ENCODE measurements around the gene IL1RAPL1. TPM values are rescaled to one million over a fixed set of nuclear protein-coding genes. Genes with fewer than 3 reads are reported as not detected.

Gene IL1RAPL1
- polyA plus RNA-seq, 1 donor, result 0.34 TPM

DNA sequence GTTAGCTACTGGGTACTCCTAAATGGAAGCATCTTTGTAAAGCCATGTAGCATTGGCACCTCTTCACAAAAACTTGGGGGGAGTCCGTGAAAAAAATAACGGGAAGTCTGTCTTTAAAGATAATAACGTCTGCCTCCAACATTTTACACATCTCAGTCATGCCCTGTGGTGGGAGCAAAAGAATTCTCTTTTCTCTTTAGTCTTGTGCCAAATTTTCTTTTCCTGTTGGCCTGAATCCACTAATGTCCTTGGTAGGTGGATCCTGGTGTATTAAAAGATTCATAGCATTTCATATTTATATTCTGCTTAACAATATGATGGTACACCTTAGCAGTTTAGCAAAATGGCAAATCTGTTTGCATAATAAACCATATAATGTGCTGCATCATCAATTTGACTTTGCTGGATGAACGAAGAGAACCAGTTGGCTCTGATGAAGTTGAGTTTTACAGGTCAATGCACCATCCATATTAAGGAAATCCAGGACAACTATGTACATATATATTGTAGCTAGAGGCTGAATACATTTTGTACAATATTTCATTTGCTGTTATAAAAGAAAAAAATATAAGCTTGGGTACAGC lies 881.8 kb downstream of the IL1RAPL1 start:
- Histone ChIP-seq H3K27ac (ENCODE audit: low read length) (no peak overlapping the region), H3K27me3 (ENCODE audit: control insufficient read depth, insufficient read depth, low read length) (no peaks in the 10 kb centered on the region), H3K4me1 (ENCODE audit: control insufficient read depth, insufficient read depth, low read length) (no peaks in the 10 kb centered on the region), H3K9me3 (ENCODE audit: control insufficient read depth, low read depth, low read length) (no peaks in the 10 kb centered on the region), H3K36me3 (ENCODE audit: control insufficient read depth, insufficient read depth, low read length) (no peaks in the 10 kb centered on the region), H3K4me3 (ENCODE audit: low read length) (no peak overlapping the region)
- no CpG with 5 or more reads among the region's 4 CpGs for WGBS (ENCODE audit: insufficient coverage, low lambda C conversion rate)
- DNase-seq, result no peak

DNA sequence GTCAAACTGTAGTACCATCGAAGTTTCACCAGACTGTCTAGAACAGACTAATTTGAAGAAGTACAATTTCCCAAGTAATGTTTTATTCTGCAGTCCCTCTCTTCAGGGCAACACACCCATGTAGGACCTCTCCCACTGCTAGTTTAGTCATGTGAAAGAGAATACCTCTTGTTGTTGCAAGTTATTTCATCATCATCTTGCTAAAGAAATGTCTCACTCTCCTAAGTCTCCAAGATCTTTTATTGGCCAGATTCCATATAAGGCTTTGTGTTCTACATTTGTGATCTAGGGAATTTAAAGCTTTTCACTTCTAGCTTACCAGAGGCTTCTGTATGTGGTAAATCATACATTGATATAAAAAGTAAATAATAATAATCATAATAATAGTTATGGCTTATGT lies 882.8 kb downstream of the IL1RAPL1 start:
- H3K9me3 ChIP-seq (ENCODE audit: control insufficient read depth, low read depth, low read length), result no peaks in the 10 kb centered on the region
- no peaks in the 10 kb centered on the region for H3K36me3 ChIP-seq (ENCODE audit: control insufficient read depth, insufficient read depth, low read length)
- H3K4me3 ChIP-seq (ENCODE audit: low read length), result no peak overlapping the region
- H3K4me1 ChIP-seq (ENCODE audit: control insufficient read depth, insufficient read depth, low read length), result no peaks in the 10 kb centered on the region
- no peak for DNase-seq
- WGBS (ENCODE audit: insufficient coverage, low lambda C conversion rate), result no CpG with 5 or more reads among the region's 1 CpG
- H3K27me3 ChIP-seq (ENCODE audit: control insufficient read depth, insufficient read depth, low read length), result no peaks in the 10 kb centered on the region
- H3K27ac ChIP-seq (ENCODE audit: low read length), result no peak overlapping the region

- no peak for DNase-seq
- Histone ChIP-seq H3K27ac (ENCODE audit: low read length) (no peak overlapping the region), H3K36me3 (ENCODE audit: control insufficient read depth, insufficient read depth, low read length) (no peaks in the 10 kb centered on the region), H3K4me1 (ENCODE audit: control insufficient read depth, insufficient read depth, low read length) (no peaks in the 10 kb centered on the region), H3K9me3 (ENCODE audit: control insufficient read depth, low read depth, low read length) (no peaks in the 10 kb centered on the region), H3K27me3 (ENCODE audit: control insufficient read depth, insufficient read depth, low read length) (no peaks in the 10 kb centered on the region), H3K4me3 (ENCODE audit: low read length) (no peak overlapping the region)
These were observed 884.6 kb downstream of the IL1RAPL1 start for GRCh38 chrX:29471829-29472228.

GRCh38 chrX:29477878-29478277 lies 890.6 kb downstream of the IL1RAPL1 start:
- H3K4me1 ChIP-seq (ENCODE audit: control insufficient read depth, insufficient read depth, low read length), result no peaks in the 10 kb centered on the region
- DNase-seq, result no peak
- WGBS (ENCODE audit: insufficient coverage, low lambda C conversion rate), result no CpG with 5 or more reads among the region's 1 CpG

DNA sequence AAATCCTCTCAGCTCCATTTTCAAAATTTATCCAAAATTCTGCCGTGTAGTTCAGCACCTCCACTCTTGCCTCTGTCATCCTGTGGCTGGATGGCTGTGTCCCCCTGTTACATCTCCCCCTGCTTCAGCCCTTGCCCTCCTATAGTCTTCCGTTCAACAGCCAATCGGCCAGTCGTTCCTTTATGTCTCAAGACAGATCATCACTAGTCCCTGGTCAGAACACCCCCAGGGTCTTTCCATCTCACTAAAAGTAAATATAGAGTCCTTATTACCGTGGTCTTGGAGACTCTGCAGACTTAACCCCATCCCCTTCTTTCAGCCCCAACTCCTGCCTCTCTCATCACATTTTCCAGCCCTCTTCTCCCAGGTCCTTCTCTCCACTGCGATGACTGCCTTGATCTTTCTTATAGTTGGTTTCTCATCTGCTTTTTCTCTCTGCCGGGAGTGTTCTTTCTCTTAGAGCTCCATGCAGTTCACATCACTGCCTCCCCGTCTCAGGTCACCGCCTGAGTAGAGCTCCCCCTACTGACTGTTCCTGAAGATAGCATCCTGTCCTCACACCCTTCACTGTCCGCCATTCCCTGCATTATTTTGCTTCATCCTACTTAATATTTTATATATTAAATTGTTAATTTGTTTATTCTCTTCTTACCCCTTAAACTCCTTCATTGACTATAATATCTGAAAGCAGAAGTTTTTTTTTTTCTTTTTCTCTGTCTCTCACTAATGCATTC lies 891.3 kb downstream of the IL1RAPL1 start:
- DNase-seq, result peak in 1 of 2 donors; percentile 9
- no peak overlapping the region for H3K4me3 ChIP-seq (ENCODE audit: low read length)
- no peaks in the 10 kb centered on the region for H3K4me1 ChIP-seq (ENCODE audit: control insufficient read depth, insufficient read depth, low read length)
- H3K9me3 ChIP-seq (ENCODE audit: control insufficient read depth, low read depth, low read length), result no peaks in the 10 kb centered on the region
- no peaks in the 10 kb centered on the region for H3K36me3 ChIP-seq (ENCODE audit: control insufficient read depth, insufficient read depth, low read length)
- H3K27ac ChIP-seq (ENCODE audit: low read length), result no peak overlapping the region
- WGBS (ENCODE audit: insufficient coverage, low lambda C conversion rate), result 17% methylated on average over 1 of the region's 10 CpGs
- no peaks in the 10 kb centered on the region for H3K27me3 ChIP-seq (ENCODE audit: control insufficient read depth, insufficient read depth, low read length)

More at GRCh38 chrX:29477878-29478277, 890.6 kb downstream of the IL1RAPL1 start:
- H3K27ac ChIP-seq (ENCODE audit: low read length), result no peak overlapping the region
- H3K27me3 ChIP-seq (ENCODE audit: control insufficient read depth, insufficient read depth, low read length), result no peaks in the 10 kb centered on the region
- no peaks in the 10 kb centered on the region for H3K36me3 ChIP-seq (ENCODE audit: control insufficient read depth, insufficient read depth, low read length)
- H3K4me3 ChIP-seq (ENCODE audit: low read length), result no peak overlapping the region
- H3K9me3 ChIP-seq (ENCODE audit: control insufficient read depth, low read depth, low read length), result no peaks in the 10 kb centered on the region

DNA sequence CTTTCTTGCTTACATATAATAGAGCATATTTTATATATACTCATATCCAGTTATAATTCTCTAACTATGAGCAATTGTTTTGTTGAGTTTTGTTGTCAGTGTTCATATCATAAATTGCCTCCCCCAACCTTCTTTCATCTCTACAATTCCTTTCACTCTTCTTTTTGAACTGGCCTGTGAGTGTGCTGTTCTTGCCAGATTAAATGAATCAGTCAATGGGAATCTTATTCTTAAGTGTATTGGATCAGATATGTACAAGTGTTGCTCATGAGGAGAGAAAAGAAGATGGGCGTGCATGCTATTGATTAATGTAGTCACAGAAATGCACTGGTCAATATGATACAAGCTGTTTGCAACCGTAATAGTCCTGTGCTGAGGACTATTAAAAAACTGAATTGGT lies 900.0 kb downstream of the IL1RAPL1 start:
- Histone ChIP-seq H3K36me3 (ENCODE audit: control insufficient read depth, insufficient read depth, low read length) (no peaks in the 10 kb centered on the region), H3K4me1 (ENCODE audit: control insufficient read depth, insufficient read depth, low read length) (no peaks in the 10 kb centered on the region), H3K9me3 (ENCODE audit: control insufficient read depth, low read depth, low read length) (no peaks in the 10 kb centered on the region), H3K27me3 (ENCODE audit: control insufficient read depth, insufficient read depth, low read length) (no peaks in the 10 kb centered on the region), H3K4me3 (ENCODE audit: low read length) (no peak overlapping the region), H3K27ac (ENCODE audit: low read length) (no peak overlapping the region)
- no CpG with 5 or more reads among the region's 2 CpGs for WGBS (ENCODE audit: insufficient coverage, low lambda C conversion rate)
- DNase-seq, result no peak

- Histone ChIP-seq H3K4me1 (ENCODE audit: control insufficient read depth, insufficient read depth, low read length) (no peaks in the 10 kb centered on the region), H3K9me3 (ENCODE audit: control insufficient read depth, low read depth, low read length) (no peaks in the 10 kb centered on the region), H3K4me3 (ENCODE audit: low read length) (no peak overlapping the region), H3K36me3 (ENCODE audit: control insufficient read depth, insufficient read depth, low read length) (no peaks in the 10 kb centered on the region), H3K27me3 (ENCODE audit: control insufficient read depth, insufficient read depth, low read length) (no peaks in the 10 kb centered on the region), H3K27ac (ENCODE audit: low read length) (no peak overlapping the region)
- no peak for DNase-seq
- 80% methylated on average over 1 of the region's 1 CpG for WGBS (ENCODE audit: insufficient coverage, low lambda C conversion rate)
These were observed 900.5 kb downstream of the IL1RAPL1 start for GRCh38 chrX:29487714-29488113.

- WGBS (ENCODE audit: insufficient coverage, low lambda C conversion rate), result no CpG with 5 or more reads among the region's 1 CpG
- Histone ChIP-seq H3K4me3 (ENCODE audit: low read length) (no peak overlapping the region), H3K9me3 (ENCODE audit: control insufficient read depth, low read depth, low read length) (no peaks in the 10 kb centered on the region), H3K27me3 (ENCODE audit: control insufficient read depth, insufficient read depth, low read length) (no peaks in the 10 kb centered on the region), H3K4me1 (ENCODE audit: control insufficient read depth, insufficient read depth, low read length) (no peaks in the 10 kb centered on the region), H3K36me3 (ENCODE audit: control insufficient read depth, insufficient read depth, low read length) (no peaks in the 10 kb centered on the region), H3K27ac (ENCODE audit: low read length) (no peak overlapping the region)
- DNase-seq, result no peak
These were observed 901.7 kb downstream of the IL1RAPL1 start for GRCh38 chrX:29488919-29489318.

GRCh38 chrX:29490606-29491005 lies 903.4 kb downstream of the IL1RAPL1 start:
- Histone ChIP-seq H3K4me3 (ENCODE audit: low read length) (no peak overlapping the region), H3K4me1 (ENCODE audit: control insufficient read depth, insufficient read depth, low read length) (no peaks in the 10 kb centered on the region), H3K9me3 (ENCODE audit: control insufficient read depth, low read depth, low read length) (no peaks in the 10 kb centered on the region), H3K27ac (ENCODE audit: low read length) (no peak overlapping the region), H3K36me3 (ENCODE audit: control insufficient read depth, insufficient read depth, low read length) (no peaks in the 10 kb centered on the region), H3K27me3 (ENCODE audit: control insufficient read depth, insufficient read depth, low read length) (no peaks in the 10 kb centered on the region)
- no peak for DNase-seq
- no CpG with 5 or more reads among the region's 2 CpGs for WGBS (ENCODE audit: insufficient coverage, low lambda C conversion rate)

DNA sequence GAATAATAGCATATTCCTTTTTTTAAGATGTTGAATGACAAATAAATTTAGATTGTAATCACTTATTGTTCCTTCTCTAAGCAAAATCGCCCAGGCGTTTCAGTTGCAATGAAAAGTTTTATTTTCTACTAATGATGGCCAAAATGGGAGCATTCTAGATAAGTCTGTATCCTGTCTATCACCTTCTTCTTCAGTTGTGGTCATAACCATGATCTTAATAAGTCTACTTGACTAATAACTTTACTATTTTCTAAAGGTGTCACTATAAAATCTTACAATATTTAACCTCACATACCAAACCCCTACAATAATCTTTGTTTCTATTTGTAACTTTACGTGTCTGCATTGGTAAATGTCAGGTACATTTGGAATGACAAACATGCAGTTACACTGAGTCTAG lies 904.4 kb downstream of the IL1RAPL1 start:
- H3K4me1 ChIP-seq (ENCODE audit: control insufficient read depth, insufficient read depth, low read length), result no peaks in the 10 kb centered on the region
- no peaks in the 10 kb centered on the region for H3K36me3 ChIP-seq (ENCODE audit: control insufficient read depth, insufficient read depth, low read length)
- no peaks in the 10 kb centered on the region for H3K9me3 ChIP-seq (ENCODE audit: control insufficient read depth, low read depth, low read length)
- 100% methylated on average over 1 of the region's 3 CpGs for WGBS (ENCODE audit: insufficient coverage, low lambda C conversion rate)
- DNase-seq, result no peak
- H3K27me3 ChIP-seq (ENCODE audit: control insufficient read depth, insufficient read depth, low read length), result no peaks in the 10 kb centered on the region
- H3K4me3 ChIP-seq (ENCODE audit: low read length), result no peak overlapping the region
- H3K27ac ChIP-seq (ENCODE audit: low read length), result no peak overlapping the region

GRCh38 chrX:29496636-29497180 lies 909.5 kb downstream of the IL1RAPL1 start:
- no peaks in the 10 kb centered on the region for H3K4me1 ChIP-seq (ENCODE audit: control insufficient read depth, insufficient read depth, low read length)
- H3K27me3 ChIP-seq (ENCODE audit: control insufficient read depth, insufficient read depth, low read length), result no peaks in the 10 kb centered on the region
- H3K36me3 ChIP-seq (ENCODE audit: control insufficient read depth, insufficient read depth, low read length), result no peaks in the 10 kb centered on the region
- no peak for DNase-seq
- H3K27ac ChIP-seq (ENCODE audit: low read length), result no peak overlapping the region
- H3K9me3 ChIP-seq (ENCODE audit: control insufficient read depth, low read depth, low read length), result no peaks in the 10 kb centered on the region
- no peak overlapping the region for H3K4me3 ChIP-seq (ENCODE audit: low read length)
- no CpG with 5 or more reads among the region's 2 CpGs for WGBS (ENCODE audit: insufficient coverage, low lambda C conversion rate)
